DMS79 treated with DMSO at 0.1 percent for 48 hours (cell line): ENCODE results near the gene TIMM23.
"Not testable (repeated sequence)": the region's sequence is repeated elsewhere in the genome, so short reads cannot be mapped to it uniquely, and the experiment has no call there.

Experiments
- DNase-seq: peaks from one replicate; lab custom pipeline; 2025; lab: John Stamatoyannopoulos, UW

TIMM23 gene

GRCh38 chr10:45997557-45997956 is 25.3 kb downstream of the TIMM23 start:
- DNase-seq: no peak

- no peak for DNase-seq
These were observed 25.9 kb downstream of the TIMM23 start for GRCh38 chr10:45997994-45998763.

GRCh38 chr10:45999955-46000354 is 27.7 kb downstream of the TIMM23 start:
- DNase-seq: not testable (repeated sequence)

GRCh38 chr10:46000538-46000937 is 28.2 kb downstream of the TIMM23 start:
- no peak for DNase-seq

- DNase-seq: no peak
These were observed 29.0 kb downstream of the TIMM23 start for GRCh38 chr10:46001187-46001756.

GRCh38 chr10:46002189-46002687 is 29.9 kb downstream of the TIMM23 start:
- not testable (repeated sequence) for DNase-seq

- DNase-seq: no peak
These were observed 30.8 kb downstream of the TIMM23 start for GRCh38 chr10:46002916-46003693.

GRCh38 chr10:46004963-46005362 is 32.7 kb downstream of the TIMM23 start:
- DNase-seq: no peak

- no peak for DNase-seq
These were observed 33.1 kb downstream of the TIMM23 start for GRCh38 chr10:46005383-46005782.

- DNase-seq: no peak
These were observed 33.9 kb downstream of the TIMM23 start for GRCh38 chr10:46006219-46006618.

- DNase-seq: no peak
These were observed 40.5 kb downstream of the TIMM23 start for GRCh38 chr10:46012746-46013145.

- DNase-seq: no peak
These were observed 41.9 kb downstream of the TIMM23 start for GRCh38 chr10:46014206-46014605.

- DNase-seq: no peak
These were observed 42.6 kb downstream of the TIMM23 start for GRCh38 chr10:46014683-46015405.

- DNase-seq: no peak
These were observed 43.9 kb downstream of the TIMM23 start for GRCh38 chr10:46016190-46016589.

GRCh38 chr10:46016811-46017210 is 44.5 kb downstream of the TIMM23 start:
- no peak for DNase-seq

GRCh38 chr10:46017733-46018132 is 45.4 kb downstream of the TIMM23 start:
- DNase-seq: no peak

GRCh38 chr10:46018453-46019176 is 46.3 kb downstream of the TIMM23 start:
- DNase-seq: no peak

- no peak for DNase-seq
These were observed 46.9 kb downstream of the TIMM23 start for GRCh38 chr10:46019177-46019528.

GRCh38 chr10:46019569-46020343 is 47.5 kb downstream of the TIMM23 start:
- no peak for DNase-seq

- DNase-seq: no peak
These were observed 48.0 kb downstream of the TIMM23 start for GRCh38 chr10:46020344-46020657.
